HG02870 (cell line): Measurements from ENCODE around the gene MLH3.

ENCODE experiments used
- ATAC-seq: cut with Tn5 transposase; IDR thresholded peaks from one replicate; pipeline ENCODE4 v1.9.1; 2021; ENCODE audit warnings: mild to moderate bottlenecking, moderate library complexity; ENCODE audit not compliant: unreplicated experiment

The MLH3 gene

GRCh38 chr14:75050852-75051555 lies at the start of gene MLH3:
TSS of gene MLH3 (minus strand) at chr14:75051467. CDS start at chr14:75049655, 1,812 bp downstream.
- ATAC-seq = peak; percentile 45

- ATAC-seq = no peak
These were observed 47.4 kb upstream of the MLH3 start for GRCh38 chr14:75098682-75099081.

GRCh38 chr14:75098212-75098611 lies 46.9 kb upstream of the MLH3 start:
- ATAC-seq = no peak

- ATAC-seq = no peak
These were observed 45.7 kb upstream of the MLH3 start for GRCh38 chr14:75096959-75097358.

GRCh38 chr14:75095690-75096089 lies 44.4 kb upstream of the MLH3 start:
- no peak for ATAC-seq

GRCh38 chr14:75094896-75095295 lies 43.6 kb upstream of the MLH3 start:
- ATAC-seq = no peak

GRCh38 chr14:75092698-75093097 lies 41.4 kb upstream of the MLH3 start:
- no peak for ATAC-seq

- no peak for ATAC-seq
These were observed 40.0 kb upstream of the MLH3 start for GRCh38 chr14:75091251-75091650.

- ATAC-seq = no peak
These were observed 39.1 kb upstream of the MLH3 start for GRCh38 chr14:75090353-75090752.

GRCh38 chr14:75088566-75089373 lies 37.5 kb upstream of the MLH3 start:
- no peak for ATAC-seq

GRCh38 chr14:75088153-75088552 lies 36.9 kb upstream of the MLH3 start:
- ATAC-seq = no peak

- ATAC-seq = no peak
These were observed 33.2 kb upstream of the MLH3 start for GRCh38 chr14:75084513-75084912.

GRCh38 chr14:75083271-75083670 lies 32.0 kb upstream of the MLH3 start:
- ATAC-seq = no peak

GRCh38 chr14:75081660-75082229 lies 30.5 kb upstream of the MLH3 start:
- no peak for ATAC-seq

GRCh38 chr14:75079521-75079920 lies 28.3 kb upstream of the MLH3 start:
- no peak for ATAC-seq

GRCh38 chr14:75077794-75078193 lies 26.5 kb upstream of the MLH3 start:
- no peak for ATAC-seq

GRCh38 chr14:75070383-75070782 lies 19.1 kb upstream of the MLH3 start:
- no peak for ATAC-seq

- no peak for ATAC-seq
These were observed 18.5 kb upstream of the MLH3 start for GRCh38 chr14:75069811-75070145.

- peak; percentile 67 for ATAC-seq
These were observed 18.0 kb upstream of the MLH3 start, which contains the start of gene ZC2HC1C for GRCh38 chr14:75069121-75069810. TSS of gene ZC2HC1C (plus strand) at chr14:75069641. CDS start at chr14:75070574, 933 bp downstream.

GRCh38 chr14:75068294-75069120 lies 17.2 kb upstream of the MLH3 start:
- ATAC-seq = peak; percentile 5
